ENCODE measurements around the gene ELMO3. TPM values are rescaled to one million over a fixed set of nuclear protein-coding genes. Genes with fewer than 3 reads are reported as not detected.

ELMO3 gene, protein sequence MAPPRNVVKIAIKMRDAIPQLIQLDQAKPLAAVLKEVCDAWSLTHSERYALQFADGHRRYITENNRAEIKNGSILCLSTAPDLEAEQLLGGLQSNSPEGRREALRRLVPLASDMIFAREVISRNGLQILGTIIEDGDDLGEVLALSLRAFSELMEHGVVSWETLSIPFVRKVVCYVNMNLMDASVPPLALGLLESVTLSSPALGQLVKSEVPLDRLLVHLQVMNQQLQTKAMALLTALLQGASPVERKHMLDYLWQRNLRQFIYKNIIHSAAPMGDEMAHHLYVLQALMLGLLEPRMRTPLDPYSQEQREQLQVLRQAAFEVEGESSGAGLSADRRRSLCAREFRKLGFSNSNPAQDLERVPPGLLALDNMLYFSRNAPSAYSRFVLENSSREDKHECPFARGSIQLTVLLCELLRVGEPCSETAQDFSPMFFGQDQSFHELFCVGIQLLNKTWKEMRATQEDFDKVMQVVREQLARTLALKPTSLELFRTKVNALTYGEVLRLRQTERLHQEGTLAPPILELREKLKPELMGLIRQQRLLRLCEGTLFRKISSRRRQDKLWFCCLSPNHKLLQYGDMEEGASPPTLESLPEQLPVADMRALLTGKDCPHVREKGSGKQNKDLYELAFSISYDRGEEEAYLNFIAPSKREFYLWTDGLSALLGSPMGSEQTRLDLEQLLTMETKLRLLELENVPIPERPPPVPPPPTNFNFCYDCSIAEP
- total RNA-seq = 1 to 10 TPM in 2 of 4 donors, not detected in 2; 1.6 to 5.4 TPM

DNA sequence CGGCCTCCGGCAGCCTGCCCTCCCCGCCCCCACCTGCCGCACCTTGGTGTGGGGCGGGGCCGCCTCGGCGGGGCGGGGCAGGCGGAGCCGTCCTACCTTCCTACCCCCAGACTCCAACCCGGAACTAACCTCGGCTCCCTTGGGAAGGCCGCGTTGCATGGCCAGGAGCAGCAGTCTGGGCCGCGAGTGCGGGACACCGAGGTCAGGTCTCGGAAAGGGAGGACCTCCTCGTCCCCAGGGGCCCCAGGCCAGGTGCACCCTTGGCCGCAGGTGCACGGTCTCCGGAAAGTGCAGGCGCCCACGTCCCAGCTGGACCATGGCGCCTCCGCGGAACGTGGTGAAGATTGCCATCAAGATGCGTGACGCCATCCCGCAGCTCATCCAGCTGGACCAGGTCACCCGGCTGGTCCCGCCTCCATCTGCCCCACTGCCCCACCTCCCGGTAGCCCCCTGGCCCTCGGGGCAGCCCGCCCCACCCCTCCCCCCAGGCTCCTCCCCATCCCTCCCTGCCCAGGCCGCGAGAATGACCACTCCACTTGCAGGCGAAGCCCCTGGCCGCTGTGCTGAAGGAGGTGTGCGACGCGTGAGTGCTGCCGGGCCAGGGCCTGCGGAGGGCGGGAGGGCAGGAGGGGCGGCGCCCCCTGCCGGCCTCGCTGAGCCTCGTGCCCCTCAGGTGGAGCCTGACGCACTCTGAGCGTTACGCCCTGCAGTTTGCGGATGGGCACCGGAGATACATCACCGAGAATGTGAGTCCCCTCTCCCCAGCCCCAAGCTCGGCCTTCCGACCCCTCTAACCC lies at the start of gene ELMO3:
ELMO3 (plus strand) TSS at position 121 of the 797 bp plus-strand sequence; CDS start at position 317, 196 bp downstream.
- peak in 2 of 4 experiments; percentile 7 to 24 for TF ChIP-seq CTCF (IDR thresholded peaks at IDR 0.05)
- TF ChIP-seq POLR2A (IDR thresholded peaks at IDR 0.05) = no peak
- no peak for DNase-seq

DNA sequence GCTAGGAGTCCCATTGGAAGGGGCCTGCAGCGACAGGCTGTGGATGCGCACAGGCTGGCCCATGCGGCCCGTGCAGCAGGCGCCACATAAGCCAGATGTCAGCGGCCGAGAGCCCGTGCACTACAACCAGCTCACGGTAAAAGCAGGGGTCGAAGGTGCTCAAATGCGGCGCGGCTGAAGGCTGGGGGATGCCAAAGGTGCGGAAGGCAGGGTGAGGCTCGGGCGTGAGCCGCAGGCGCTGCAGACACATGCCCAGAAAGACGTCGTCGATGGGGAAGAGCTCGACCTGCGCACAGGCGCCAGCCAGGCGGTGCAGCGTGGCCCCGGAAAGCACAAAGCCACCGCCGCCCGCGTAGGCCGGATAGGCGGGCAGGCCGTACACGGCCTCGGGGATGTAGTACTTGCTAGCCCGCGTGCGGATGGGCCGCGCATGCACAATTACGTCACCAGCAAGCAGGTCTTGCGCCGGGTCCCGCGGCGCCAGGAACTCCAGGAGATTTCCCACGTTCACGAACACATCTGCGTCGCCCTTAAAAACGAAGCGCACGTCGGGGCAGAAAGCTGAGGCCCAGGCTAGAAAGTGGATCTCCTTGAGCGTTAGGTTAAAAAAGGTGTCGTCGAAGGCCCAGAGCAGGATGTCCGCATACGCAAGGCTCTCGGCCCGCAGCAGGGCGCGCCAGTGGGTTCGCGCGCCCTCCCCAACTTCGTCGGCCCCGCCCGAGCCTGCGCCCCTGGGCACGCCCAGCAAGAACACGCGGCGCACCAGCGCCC lies 49.5 kb upstream of the ELMO3 start:
- Histone ChIP-seq H3K27me3 (no peaks in the 10 kb centered on the region), H3K4me1 (peaks cover 0 to 4% of the 10 kb centered on the region in 2 donors), H3K27ac (peak overlapping the region in 1 of 2 donors; percentile 80), H3K36me3 (no peaks in the 10 kb centered on the region), H3K4me3 (no peak overlapping the region), H3K9me3 (no peaks in the 10 kb centered on the region)
- TF ChIP-seq POLR2A (IDR thresholded peaks at IDR 0.05) (no peak), CTCF (IDR thresholded peaks at IDR 0.05) (no peak)
- DNase-seq = no peak
- intact Hi-C loops (cut with DNase I; ENCODE audit: low total_unique reads) = no loop called here

More for the DNA sequence above, at the start of gene ELMO3:
- Histone ChIP-seq H3K36me3 (no peaks in the 10 kb centered on the region), H3K9me3 (no peaks in the 10 kb centered on the region), H3K27me3 (no peaks in the 10 kb centered on the region), H3K4me3 (no peak within 1 kb of the TSS), H3K27ac (no peak within 1 kb of the TSS), H3K4me1 (no peaks in the 10 kb centered on the region)
- intact Hi-C loops (cut with DNase I; ENCODE audit: low total_unique reads) = no loop called here

- Histone ChIP-seq H3K36me3 (no peaks in the 10 kb centered on the region), H3K4me3 (peak overlapping the region; percentile 60 to 75), H3K9me3 (no peaks in the 10 kb centered on the region), H3K27ac (peak overlapping the region; percentile 77 to 80), H3K27me3 (no peaks in the 10 kb centered on the region), H3K4me1 (peaks cover 0 to 9% of the 10 kb centered on the region in 2 donors)
- DNase-seq = peak in 1 of 2 donors; percentile 69
- TF ChIP-seq POLR2A (IDR thresholded peaks at IDR 0.05) (no peak), CTCF (IDR thresholded peaks at IDR 0.05) (no peak)
- intact Hi-C loops (cut with DNase I; ENCODE audit: low total_unique reads) = no loop called here
Measured at GRCh38 chr16:67150047-67150832, 48.7 kb upstream of the ELMO3 start.

- Histone ChIP-seq H3K27me3 (no peaks in the 10 kb centered on the region), H3K4me3 (peak within 1 kb of the TSS; percentile 60 to 75), H3K27ac (peak within 1 kb of the TSS; percentile 77 to 80), H3K36me3 (no peaks in the 10 kb centered on the region), H3K9me3 (no peaks in the 10 kb centered on the region), H3K4me1 (peaks cover 0 to 9% of the 10 kb centered on the region in 2 donors)
- peak; percentile 78 to 85 for DNase-seq
- peak in 1 of 4 experiments; percentile 1 for TF ChIP-seq CTCF (IDR thresholded peaks at IDR 0.05)
- TF ChIP-seq POLR2A (IDR thresholded peaks at IDR 0.05) = peak in 1 of 2 donors; percentile 13
- intact Hi-C loops (cut with DNase I; ENCODE audit: low total_unique reads) = no loop called here
Measured at GRCh38 chr16:67150833-67151396, 48.0 kb upstream of the ELMO3 start, which contains the start of gene B3GNT9. Gene B3GNT9 (minus strand): TSS chr16:67150998. CDS start chr16:67150485, 513 bp downstream.
